ENCODE results near the gene MAPKAP1.

GRCh38 chr9:125652759-125653158 lies 54.2 kb downstream of the MAPKAP1 start:
- no peak for TF ChIP-seq CTCF (IDR thresholded peaks at IDR 0.05)
- no peak for TF ChIP-seq POLR2A (IDR thresholded peaks at IDR 0.05)
